Lower leg skin (tissue), 4 donors: Measurements from ENCODE around the gene RETSAT. TPM values are rescaled to one million over a fixed set of nuclear protein-coding genes. Genes with fewer than 3 reads are reported as not detected.
"Not testable (repeated sequence)": the region's sequence is repeated elsewhere in the genome, so short reads cannot be mapped to it uniquely, and the experiment has no call there.

Experiments
- DNase-seq, 2 donors: peaks; one replicate each; pipeline ENCODE4 v3.0.0-alpha.2; 2019; ENCODE audit warnings: low spot score in 2 of 2
- H3K4me3 ChIP-seq: fragments of 200-600 bp; sonication (generic); 2 replicates; pipeline ENCODE4 v1.5.1; 2017; ENCODE audit warnings: mild to moderate bottlenecking, low read depth; ENCODE audit not compliant: poor library complexity, severe bottlenecking
- POLR2A ChIP-seq, 2 donors: fragments of 450-650 bp; IDR thresholded peaks; one replicate each; pipeline ENCODE4 v1.6.1; 2016 to 2017; ENCODE audit warnings: antibody characterized with exemption in 2 of 2, mild to moderate bottlenecking in 1 of 2, moderate library complexity in 1 of 2
- WGBS, 2 donors: methylation state at CpG; one replicate each; pipeline ENCODE4 v1.1.5; 2018; 5-methylcytosine and 5-hydroxymethylcytosine counted together
- intact Hi-C: fragments of 100-400 bp; cut with DNase I; formaldehyde crosslinking; loops from one replicate; pipeline ENCODE4 v1.15.0; 2023; ENCODE audit warnings: low total_unique reads
- total RNA-seq, 4 donors: library from RNA; depleted of rRNA; stranded (reverse); fragments of >200 nt; gene quantifications; one replicate each; pipeline ENCODE4 v1.1.0, GENCODE V29; 2016
- TF ChIP-seq, protein P1 (sequence below), 3 donors: fragments of 450-650 bp; IDR thresholded peaks; one replicate each; pipeline ENCODE4 v1.5.1; 2016; ENCODE audit warnings: antibody characterized with exemption in 3 of 3, mild to moderate bottlenecking in 3 of 3, moderate library complexity in 2 of 3

Gene RETSAT
- total RNA-seq, 4 donors from 2014 or later, result 86.2 to 121 (median 101) TPM

DNA sequence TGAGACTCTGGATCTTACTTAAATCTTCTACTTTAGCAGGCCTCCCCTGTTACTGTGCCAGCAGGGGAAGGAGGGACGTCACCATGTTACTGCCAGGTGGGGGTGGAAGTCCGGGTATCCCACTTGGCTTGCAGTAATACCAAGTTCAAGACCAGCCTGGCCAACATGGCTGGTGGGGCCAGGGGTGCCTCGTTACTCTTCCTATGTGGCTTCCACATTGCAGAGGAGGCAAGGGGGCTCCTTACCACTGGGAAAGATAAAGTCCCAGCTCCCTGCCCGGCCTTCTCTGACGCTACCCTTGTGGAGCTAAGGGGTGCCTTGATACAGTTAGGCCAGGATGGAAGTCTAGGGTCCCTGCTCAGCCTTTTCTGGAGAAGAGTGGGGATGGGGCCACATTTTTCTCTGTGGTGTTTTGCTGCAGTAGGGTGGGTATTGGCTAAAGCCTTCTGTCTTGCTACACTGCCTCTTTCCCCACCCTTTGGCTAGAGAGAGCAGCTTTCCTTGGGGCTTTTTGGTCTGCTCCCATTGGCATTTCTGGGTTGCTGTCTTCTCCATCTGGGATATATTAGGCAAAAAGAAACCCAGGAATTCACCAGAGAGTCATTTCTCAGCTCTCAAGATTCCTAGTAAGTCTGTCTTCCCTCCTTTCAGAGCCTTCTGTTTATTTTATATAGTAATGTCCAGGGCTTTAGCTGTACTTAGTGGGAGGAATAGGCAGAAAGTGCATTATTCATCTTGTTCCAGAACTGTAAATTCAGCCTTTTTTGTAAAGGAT lies 22.1 kb upstream of the RETSAT start:
- no peak overlapping the region for H3K4me3 ChIP-seq
- 90 to 95% methylated on average over 5 of the region's 5 CpGs for WGBS, 2 donors
- intact Hi-C loops, result no loop called here
- no peak for DNase-seq
- TF ChIP-seq, protein P1, sequence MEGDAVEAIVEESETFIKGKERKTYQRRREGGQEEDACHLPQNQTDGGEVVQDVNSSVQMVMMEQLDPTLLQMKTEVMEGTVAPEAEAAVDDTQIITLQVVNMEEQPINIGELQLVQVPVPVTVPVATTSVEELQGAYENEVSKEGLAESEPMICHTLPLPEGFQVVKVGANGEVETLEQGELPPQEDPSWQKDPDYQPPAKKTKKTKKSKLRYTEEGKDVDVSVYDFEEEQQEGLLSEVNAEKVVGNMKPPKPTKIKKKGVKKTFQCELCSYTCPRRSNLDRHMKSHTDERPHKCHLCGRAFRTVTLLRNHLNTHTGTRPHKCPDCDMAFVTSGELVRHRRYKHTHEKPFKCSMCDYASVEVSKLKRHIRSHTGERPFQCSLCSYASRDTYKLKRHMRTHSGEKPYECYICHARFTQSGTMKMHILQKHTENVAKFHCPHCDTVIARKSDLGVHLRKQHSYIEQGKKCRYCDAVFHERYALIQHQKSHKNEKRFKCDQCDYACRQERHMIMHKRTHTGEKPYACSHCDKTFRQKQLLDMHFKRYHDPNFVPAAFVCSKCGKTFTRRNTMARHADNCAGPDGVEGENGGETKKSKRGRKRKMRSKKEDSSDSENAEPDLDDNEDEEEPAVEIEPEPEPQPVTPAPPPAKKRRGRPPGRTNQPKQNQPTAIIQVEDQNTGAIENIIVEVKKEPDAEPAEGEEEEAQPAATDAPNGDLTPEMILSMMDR (IDR thresholded peaks at IDR 0.05), result no peak

DNA sequence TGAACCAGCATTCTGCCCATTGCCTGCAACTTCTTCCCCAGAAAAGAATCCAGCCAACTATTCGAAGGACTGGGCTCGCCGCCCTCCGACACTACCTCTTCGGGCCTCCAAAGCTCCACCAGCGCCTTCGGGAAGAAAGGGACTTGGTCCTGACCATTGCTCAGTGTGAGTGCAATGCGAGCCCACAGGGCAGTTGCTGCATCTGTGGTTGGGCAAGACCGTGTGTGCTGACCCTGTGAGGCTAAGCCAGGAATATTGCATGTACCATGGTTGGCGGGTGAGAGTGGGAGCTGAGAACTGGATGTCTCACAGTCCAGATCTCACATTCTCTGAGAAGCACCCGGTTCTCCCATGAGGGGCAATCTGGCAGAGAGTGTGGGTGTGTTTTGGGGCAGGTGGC lies 16.7 kb upstream of the RETSAT start:
- intact Hi-C loops, result no loop called here
- TF ChIP-seq, protein P1 (IDR thresholded peaks at IDR 0.05), result no peak
- TF ChIP-seq POLR2A (IDR thresholded peaks at IDR 0.05), result no peak
- no peak for DNase-seq
- 97 to 98% methylated on average over 11 of the region's 11 CpGs for WGBS, 2 donors
- H3K4me3 ChIP-seq, result no peak overlapping the region

DNA sequence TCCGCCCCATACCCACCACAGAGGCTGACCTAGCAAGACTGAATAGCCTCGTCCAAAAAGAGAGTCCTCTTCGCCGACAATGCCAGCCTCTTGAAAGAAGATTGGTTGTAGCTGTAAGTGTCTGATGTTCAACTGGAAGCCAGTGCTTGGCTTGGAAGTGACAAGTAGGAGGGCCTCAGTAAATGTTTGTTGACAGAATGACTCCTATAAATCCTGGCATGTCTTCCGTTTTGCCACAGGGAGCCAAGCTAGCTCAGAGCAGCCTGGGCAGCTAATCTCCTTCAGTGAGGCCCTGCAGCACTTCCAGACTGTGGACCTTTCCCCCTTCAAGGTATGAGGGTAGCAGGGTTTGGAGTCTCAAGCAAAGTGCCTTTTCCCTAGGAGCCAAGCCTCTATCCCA lies 15.2 kb upstream of the RETSAT start:
- no peak for DNase-seq
- 73 to 76% methylated on average over 5 of the region's 5 CpGs for WGBS, 2 donors
- H3K4me3 ChIP-seq, result no peak overlapping the region
- TF ChIP-seq, protein P1 (IDR thresholded peaks at IDR 0.05), result no peak
- no peak for TF ChIP-seq POLR2A (IDR thresholded peaks at IDR 0.05)
- intact Hi-C loops, result no loop called here

DNA sequence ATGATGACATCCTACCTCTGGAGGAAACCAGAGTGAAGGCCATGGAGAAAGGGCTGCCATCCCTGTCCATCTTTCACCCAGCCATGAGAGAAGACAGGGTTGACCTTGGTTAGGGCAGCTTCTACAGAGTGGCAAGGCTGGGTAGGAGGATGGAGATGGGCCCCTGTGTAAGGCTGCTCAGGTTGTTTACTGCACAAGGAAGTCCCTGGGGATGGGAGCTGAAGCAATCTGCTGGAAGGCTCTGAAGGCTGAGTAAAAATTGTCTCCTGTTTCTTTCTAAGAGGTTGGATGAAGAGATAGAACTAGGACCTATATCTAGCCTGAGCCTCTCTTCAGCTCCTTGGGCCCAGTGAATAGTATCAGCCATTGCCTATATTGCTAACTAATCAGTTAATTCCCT lies 14.6 kb upstream of the RETSAT start:
- no peak for DNase-seq
- intact Hi-C loops, result no loop called here
- no peak overlapping the region for H3K4me3 ChIP-seq
- TF ChIP-seq, protein P1 (IDR thresholded peaks at IDR 0.05), result no peak
- TF ChIP-seq POLR2A (IDR thresholded peaks at IDR 0.05), result no peak

DNA sequence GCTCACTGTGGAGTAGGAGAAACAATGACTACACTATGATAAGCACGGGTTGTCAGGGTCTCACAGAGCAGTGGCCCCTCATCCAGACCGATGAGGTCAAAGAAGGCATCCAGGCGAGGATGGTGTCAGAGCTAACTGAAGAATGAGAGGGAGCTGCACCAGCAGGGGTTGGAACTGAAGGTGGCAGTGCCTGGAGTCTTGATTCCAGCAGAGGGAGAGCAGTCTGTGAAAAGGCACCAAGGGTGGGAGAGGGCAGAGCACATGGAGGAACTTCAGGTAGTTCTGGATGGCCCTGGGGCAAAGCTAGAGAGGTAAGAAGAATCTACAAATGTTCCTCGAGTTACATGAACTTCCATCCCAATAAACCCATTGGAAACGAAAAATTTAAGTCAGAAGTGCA lies 12.9 kb upstream of the RETSAT start:
- H3K4me3 ChIP-seq, result no peak overlapping the region
- no peak for DNase-seq
- intact Hi-C loops, result no loop called here
- WGBS, 2 donors, result 79 to 80% methylated on average over 5 of the region's 5 CpGs
- TF ChIP-seq POLR2A (IDR thresholded peaks at IDR 0.05), result no peak
- TF ChIP-seq, protein P1 (IDR thresholded peaks at IDR 0.05), result no peak

DNA sequence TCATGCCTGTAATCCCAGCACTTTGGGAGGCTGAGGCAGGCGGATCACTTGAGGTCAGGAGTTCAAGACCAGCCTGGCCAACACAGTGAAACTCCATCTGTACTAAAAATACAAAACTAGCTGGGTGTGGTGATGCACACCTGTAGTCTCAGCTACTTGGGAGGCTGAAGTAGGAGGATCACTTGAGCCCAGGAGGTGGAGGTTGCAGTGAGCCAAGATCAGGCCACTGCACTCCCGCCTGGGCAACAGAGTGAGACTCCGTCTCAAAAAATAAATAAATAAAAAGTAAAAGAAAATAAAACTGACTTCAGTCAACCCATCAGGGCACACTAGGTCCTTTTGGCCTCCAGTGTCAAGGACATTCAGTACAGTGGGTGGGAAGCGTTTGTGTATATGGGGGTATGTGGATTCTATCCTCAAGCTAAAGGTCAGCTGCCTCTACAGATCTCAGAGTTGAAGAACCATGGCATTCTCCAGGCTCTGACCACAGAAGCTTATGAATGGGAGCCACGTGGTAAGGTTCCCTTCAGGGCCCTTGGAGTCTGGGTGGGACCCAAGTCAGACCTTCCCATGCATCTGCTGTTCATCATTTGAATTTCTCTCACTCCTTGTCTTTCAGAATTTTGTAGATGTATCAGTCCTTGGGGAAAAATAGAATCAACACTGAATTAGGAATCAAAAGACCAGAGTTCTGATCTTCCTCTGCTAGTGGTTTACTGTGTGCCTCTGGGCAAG lies 8.5 kb upstream of the RETSAT start:
- WGBS, 2 donors, result 93% methylated on average over 5 of the region's 5 CpGs
- H3K4me3 ChIP-seq, intact Hi-C loops, DNase-seq: not testable (repeated sequence)
